NCI-H82 treated with DMSO at 0.1 percent for 48 hours (cell line): ENCODE data around the gene SEBOX.

Source experiments
- DNase-seq: peaks from one replicate; lab custom pipeline; 2025; ENCODE audit not compliant: unreplicated experiment; lab: John Stamatoyannopoulos, UW

Gene SEBOX

GRCh38 chr17:28320215-28321061, 44.6 kb downstream of the SEBOX start:
- no peak for DNase-seq

GRCh38 chr17:28319598-28319935, 45.4 kb downstream of the SEBOX start:
- no peak for DNase-seq

GRCh38 chr17:28318759-28319597, 46.0 kb downstream of the SEBOX start, which contains the start of gene TMEM97:
Gene TMEM97 (plus strand): TSS chr17:28319200. CDS start chr17:28319240, 40 bp downstream.
- DNase-seq, result peak; percentile 98

- DNase-seq, result no peak
These were observed 46.8 kb downstream of the SEBOX start for GRCh38 chr17:28317966-28318758.

- no peak for DNase-seq
These were observed 47.7 kb downstream of the SEBOX start for GRCh38 chr17:28317099-28317965.

GRCh38 chr17:28315846-28316705, 48.9 kb downstream of the SEBOX start:
- no peak for DNase-seq

- DNase-seq, result no peak
These were observed 51.2 kb downstream of the SEBOX start for GRCh38 chr17:28313841-28314240.
